ENCODE data around the gene PRM1. TPM values are rescaled to one million over a fixed set of nuclear protein-coding genes. Genes with fewer than 3 reads are reported as not detected.

Gene PRM1
- total and polyA plus RNA-seq, 2 of the 13 experiments (the other 11 are each of a cell fraction or from before 2014, with no cell fraction given): not detected

GRCh38 chr16:11280616-11281522, at the start of gene PRM1 (continued):
- TF ChIP-seq, protein P1, sequence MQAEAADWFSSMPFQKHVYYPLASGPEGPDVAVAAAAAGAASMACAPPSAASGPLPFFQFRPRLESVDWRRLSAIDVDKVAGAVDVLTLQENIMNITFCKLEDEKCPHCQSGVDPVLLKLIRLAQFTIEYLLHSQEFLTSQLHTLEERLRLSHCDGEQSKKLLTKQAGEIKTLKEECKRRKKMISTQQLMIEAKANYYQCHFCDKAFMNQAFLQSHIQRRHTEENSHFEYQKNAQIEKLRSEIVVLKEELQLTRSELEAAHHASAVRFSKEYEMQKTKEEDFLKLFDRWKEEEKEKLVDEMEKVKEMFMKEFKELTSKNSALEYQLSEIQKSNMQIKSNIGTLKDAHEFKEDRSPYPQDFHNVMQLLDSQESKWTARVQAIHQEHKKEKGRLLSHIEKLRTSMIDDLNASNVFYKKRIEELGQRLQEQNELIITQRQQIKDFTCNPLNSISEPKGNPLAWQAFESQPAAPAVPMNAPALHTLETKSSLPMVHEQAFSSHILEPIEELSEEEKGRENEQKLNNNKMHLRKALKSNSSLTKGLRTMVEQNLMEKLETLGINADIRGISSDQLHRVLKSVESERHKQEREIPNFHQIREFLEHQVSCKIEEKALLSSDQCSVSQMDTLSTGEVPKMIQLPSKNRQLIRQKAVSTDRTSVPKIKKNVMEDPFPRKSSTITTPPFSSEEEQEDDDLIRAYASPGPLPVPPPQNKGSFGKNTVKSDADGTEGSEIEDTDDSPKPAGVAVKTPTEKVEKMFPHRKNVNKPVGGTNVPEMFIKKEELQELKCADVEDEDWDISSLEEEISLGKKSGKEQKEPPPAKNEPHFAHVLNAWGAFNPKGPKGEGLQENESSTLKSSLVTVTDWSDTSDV (CRISPR knock-in tag; IDR thresholded peaks at IDR 0.05): peak; percentile 69; the same call in 1 of the 2 replicates
- TF ChIP-seq ZNF101 (CRISPR knock-in tag; IDR thresholded peaks at IDR 0.05; ENCODE audit: borderline replicate concordance, low read depth): no peak
- no peak for TF ChIP-seq PCBP2 (optimal IDR thresholded peaks at IDR 0.05; ENCODE audit: low read depth, low read length, poor library complexity, severe bottlenecking)
- TF ChIP-seq ZNF501 (CRISPR knock-in tag; IDR thresholded peaks at IDR 0.05): no peak; the same call in 1 of the 2 replicates
- TF ChIP-seq, protein P2, sequence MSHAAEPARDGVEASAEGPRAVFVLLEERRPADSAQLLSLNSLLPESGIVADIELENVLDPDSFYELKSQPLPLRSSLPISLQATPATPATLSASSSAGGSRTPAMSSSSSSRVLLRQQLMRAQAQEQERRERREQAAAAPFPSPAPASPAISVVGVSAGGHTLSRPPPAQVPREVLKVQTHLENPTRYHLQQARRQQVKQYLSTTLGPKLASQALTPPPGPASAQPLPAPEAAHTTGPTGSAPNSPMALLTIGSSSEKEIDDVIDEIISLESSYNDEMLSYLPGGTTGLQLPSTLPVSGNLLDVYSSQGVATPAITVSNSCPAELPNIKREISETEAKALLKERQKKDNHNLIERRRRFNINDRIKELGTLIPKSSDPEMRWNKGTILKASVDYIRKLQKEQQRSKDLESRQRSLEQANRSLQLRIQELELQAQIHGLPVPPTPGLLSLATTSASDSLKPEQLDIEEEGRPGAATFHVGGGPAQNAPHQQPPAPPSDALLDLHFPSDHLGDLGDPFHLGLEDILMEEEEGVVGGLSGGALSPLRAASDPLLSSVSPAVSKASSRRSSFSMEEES (CRISPR knock-in tag; IDR thresholded peaks at IDR 0.05): no peak
- TF ChIP-seq ZFY (CRISPR knock-in tag; IDR thresholded peaks at IDR 0.05): peak; percentile 36; the same call in 1 of the 2 replicates
- TF ChIP-seq ZSCAN9 (CRISPR knock-in tag; IDR thresholded peaks at IDR 0.05; ENCODE audit: borderline replicate concordance): no peak
- TF ChIP-seq ZNF20 (CRISPR knock-in tag; IDR thresholded peaks at IDR 0.05): no peak
- no peak for TF ChIP-seq MAFK (conservative IDR thresholded peaks at IDR 0.05 in 1 of 2, IDR thresholded peaks at IDR 0.05 in 1 of 2; ENCODE audit: low read length in 2 of 2)
- no peak for TF ChIP-seq NFYB (CRISPR knock-in tag; IDR thresholded peaks at IDR 0.05)
- TF ChIP-seq, protein P3, sequence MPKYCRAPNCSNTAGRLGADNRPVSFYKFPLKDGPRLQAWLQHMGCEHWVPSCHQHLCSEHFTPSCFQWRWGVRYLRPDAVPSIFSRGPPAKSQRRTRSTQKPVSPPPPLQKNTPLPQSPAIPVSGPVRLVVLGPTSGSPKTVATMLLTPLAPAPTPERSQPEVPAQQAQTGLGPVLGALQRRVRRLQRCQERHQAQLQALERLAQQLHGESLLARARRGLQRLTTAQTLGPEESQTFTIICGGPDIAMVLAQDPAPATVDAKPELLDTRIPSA (CRISPR knock-in tag; IDR thresholded peaks at IDR 0.05; ENCODE audit: borderline replicate concordance): no peak
- TF ChIP-seq ZNF235 (CRISPR knock-in tag; IDR thresholded peaks at IDR 0.05; ENCODE audit: borderline replicate concordance): no peak
- TF ChIP-seq IRF2 (CRISPR knock-in tag; IDR thresholded peaks at IDR 0.05): no peak
- no peak for TF ChIP-seq TP53 (CRISPR knock-in tag; conservative IDR thresholded peaks at IDR 0.05)
- no peak for TF ChIP-seq MYNN (CRISPR knock-in tag; IDR thresholded peaks at IDR 0.05; ENCODE audit: low read depth)
- no peak for TF ChIP-seq MXI1 (IDR thresholded peaks at IDR 0.05; ENCODE audit: borderline replicate concordance, low read depth, low read length)
- TF ChIP-seq NFAT5 (CRISPR knock-in tag; IDR thresholded peaks at IDR 0.05): no peak
